ENCODE results near the gene ZNF302.

DNA sequence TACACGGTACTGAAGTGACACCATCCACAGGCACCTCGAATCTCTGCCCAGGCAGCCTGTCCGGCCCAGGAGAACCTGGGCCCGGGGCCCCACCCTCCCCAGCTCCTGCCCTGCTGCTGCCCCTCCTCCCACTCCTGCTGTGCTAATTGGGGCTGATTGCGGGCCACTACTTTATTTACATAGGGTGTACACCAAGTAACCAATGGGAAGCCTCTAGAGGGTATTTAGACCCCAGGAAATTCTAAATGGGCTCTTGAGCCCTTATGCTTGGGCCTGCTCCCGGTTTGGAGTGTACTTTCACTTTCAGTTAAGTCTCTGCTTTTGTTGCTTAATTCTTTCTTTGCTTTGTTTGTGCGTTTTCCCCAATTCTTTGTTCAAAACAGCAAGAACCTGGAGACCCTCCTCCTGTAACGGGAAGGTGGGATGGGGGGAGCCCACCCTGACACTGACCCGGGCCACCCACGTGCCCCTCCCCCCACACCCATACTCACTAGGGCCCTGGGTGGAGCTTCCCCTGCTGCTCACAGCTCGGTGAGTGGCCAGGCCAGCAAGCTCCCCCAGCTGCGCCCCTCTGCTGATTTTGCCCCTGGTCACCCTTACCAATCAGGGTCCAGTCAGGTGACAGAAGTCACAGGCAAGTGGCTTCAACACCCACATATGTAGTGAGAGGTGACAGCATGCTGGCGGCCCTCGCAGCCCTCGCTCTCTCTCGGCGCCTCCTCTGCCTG lies 10.0 kb upstream of the ZNF302 start:
- TF ChIP-seq, protein P1, sequence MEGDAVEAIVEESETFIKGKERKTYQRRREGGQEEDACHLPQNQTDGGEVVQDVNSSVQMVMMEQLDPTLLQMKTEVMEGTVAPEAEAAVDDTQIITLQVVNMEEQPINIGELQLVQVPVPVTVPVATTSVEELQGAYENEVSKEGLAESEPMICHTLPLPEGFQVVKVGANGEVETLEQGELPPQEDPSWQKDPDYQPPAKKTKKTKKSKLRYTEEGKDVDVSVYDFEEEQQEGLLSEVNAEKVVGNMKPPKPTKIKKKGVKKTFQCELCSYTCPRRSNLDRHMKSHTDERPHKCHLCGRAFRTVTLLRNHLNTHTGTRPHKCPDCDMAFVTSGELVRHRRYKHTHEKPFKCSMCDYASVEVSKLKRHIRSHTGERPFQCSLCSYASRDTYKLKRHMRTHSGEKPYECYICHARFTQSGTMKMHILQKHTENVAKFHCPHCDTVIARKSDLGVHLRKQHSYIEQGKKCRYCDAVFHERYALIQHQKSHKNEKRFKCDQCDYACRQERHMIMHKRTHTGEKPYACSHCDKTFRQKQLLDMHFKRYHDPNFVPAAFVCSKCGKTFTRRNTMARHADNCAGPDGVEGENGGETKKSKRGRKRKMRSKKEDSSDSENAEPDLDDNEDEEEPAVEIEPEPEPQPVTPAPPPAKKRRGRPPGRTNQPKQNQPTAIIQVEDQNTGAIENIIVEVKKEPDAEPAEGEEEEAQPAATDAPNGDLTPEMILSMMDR (IDR thresholded peaks at IDR 0.05): no peak
- TF ChIP-seq POLR2AphosphoS5 (IDR thresholded peaks at IDR 0.05; ENCODE audit: insufficient read depth in 1 of 2, low read depth in 1 of 2): no peak
- TF ChIP-seq POLR2A (IDR thresholded peaks at IDR 0.05): no peak
